ENCODE results near the gene AQP11.

DNA sequence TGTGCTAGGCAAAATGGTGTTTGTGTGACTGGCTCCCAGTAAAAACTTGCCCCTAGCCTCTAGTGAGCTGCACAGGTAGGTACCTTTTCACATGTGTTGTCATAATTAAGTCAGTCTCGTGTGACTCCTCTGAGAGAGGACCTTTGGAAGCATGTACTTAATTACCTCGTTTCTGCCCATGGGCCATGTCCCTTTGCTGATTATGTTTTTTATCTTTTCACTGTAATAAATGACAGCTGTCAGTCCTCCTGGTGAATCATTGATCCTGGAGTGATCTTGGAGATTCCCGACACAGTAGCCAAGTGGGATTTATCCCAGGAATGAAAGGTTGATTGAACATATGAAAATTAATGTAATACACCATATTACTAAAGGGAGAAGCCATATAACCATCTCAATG is 60.4 kb downstream of the AQP11 start:
- TF ChIP-seq, protein P1, sequence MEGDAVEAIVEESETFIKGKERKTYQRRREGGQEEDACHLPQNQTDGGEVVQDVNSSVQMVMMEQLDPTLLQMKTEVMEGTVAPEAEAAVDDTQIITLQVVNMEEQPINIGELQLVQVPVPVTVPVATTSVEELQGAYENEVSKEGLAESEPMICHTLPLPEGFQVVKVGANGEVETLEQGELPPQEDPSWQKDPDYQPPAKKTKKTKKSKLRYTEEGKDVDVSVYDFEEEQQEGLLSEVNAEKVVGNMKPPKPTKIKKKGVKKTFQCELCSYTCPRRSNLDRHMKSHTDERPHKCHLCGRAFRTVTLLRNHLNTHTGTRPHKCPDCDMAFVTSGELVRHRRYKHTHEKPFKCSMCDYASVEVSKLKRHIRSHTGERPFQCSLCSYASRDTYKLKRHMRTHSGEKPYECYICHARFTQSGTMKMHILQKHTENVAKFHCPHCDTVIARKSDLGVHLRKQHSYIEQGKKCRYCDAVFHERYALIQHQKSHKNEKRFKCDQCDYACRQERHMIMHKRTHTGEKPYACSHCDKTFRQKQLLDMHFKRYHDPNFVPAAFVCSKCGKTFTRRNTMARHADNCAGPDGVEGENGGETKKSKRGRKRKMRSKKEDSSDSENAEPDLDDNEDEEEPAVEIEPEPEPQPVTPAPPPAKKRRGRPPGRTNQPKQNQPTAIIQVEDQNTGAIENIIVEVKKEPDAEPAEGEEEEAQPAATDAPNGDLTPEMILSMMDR (IDR thresholded peaks at IDR 0.05; ENCODE audit: low read depth, low read length), result no peak
- no peak for TF ChIP-seq POLR2A (IDR thresholded peaks at IDR 0.05; ENCODE audit: extremely low read depth, insufficient read length)
- no peak for TF ChIP-seq MYC (IDR thresholded peaks at IDR 0.05; ENCODE audit: low read depth, low read length)
